IPS-20b (cell line): Measurements from ENCODE around the gene DTNA.

Source experiments
- H3K27ac ChIP-seq: one replicate; pipeline ENCODE4 v1.5.1; 2013; ENCODE audit warnings: low read length
- H3K27me3 ChIP-seq: 2 replicates; pipeline ENCODE4 v1.6.1; 2013; ENCODE audit warnings: mild to moderate bottlenecking, low read length, inconsistent platforms; ENCODE audit not compliant: insufficient read depth
- H3K36me3 ChIP-seq: 2 replicates; pipeline ENCODE4 v1.6.1; 2013; ENCODE audit warnings: low read depth, mild to moderate bottlenecking, inconsistent platforms, low read length, moderate library complexity; ENCODE audit not compliant: insufficient read depth
- H3K4me1 ChIP-seq: 2 replicates; pipeline ENCODE4 v1.6.1; 2013; ENCODE audit warnings: mild to moderate bottlenecking, control low read depth, inconsistent platforms, low read length, moderate library complexity; ENCODE audit not compliant: insufficient read depth
- H3K4me3 ChIP-seq: 2 replicates; pipeline ENCODE4 v1.5.1; 2013; ENCODE audit warnings: mild to moderate bottlenecking, low read length, inconsistent platforms
- H3K9ac ChIP-seq: 2 replicates; pipeline ENCODE4 v1.6.1; 2013; ENCODE audit warnings: low read depth, mild to moderate bottlenecking, inconsistent platforms, low read length, moderate library complexity
- H3K9me3 ChIP-seq: 2 replicates; pipeline ENCODE4 v1.6.1; 2013; ENCODE audit warnings: mild to moderate bottlenecking, low read depth, low read length, inconsistent platforms; ENCODE audit not compliant: insufficient read depth

Gene DTNA

GRCh38 chr18:34772887-34773286 is 62.8 kb downstream of the DTNA start:
- Histone ChIP-seq H3K9ac (no peak overlapping the region), H3K9me3 (no peaks in the 10 kb centered on the region), H3K4me3 (no peak overlapping the region), H3K27me3 (no peaks in the 10 kb centered on the region), H3K27ac (no peak overlapping the region), H3K36me3 (no peaks in the 10 kb centered on the region), H3K4me1 (no peaks in the 10 kb centered on the region)

- Histone ChIP-seq H3K4me3 (no peak overlapping the region), H3K4me1 (no peaks in the 10 kb centered on the region), H3K27ac (no peak overlapping the region), H3K9me3 (no peaks in the 10 kb centered on the region), H3K27me3 (no peaks in the 10 kb centered on the region), H3K36me3 (no peaks in the 10 kb centered on the region), H3K9ac (no peak overlapping the region)
Measured at GRCh38 chr18:34773378-34773777, 63.3 kb downstream of the DTNA start.

GRCh38 chr18:34773961-34774766 is 64.1 kb downstream of the DTNA start:
- H3K4me1 ChIP-seq: no peaks in the 10 kb centered on the region
- no peak overlapping the region for H3K27ac ChIP-seq
- H3K4me3 ChIP-seq: no peak overlapping the region
- no peaks in the 10 kb centered on the region for H3K9me3 ChIP-seq
- H3K36me3 ChIP-seq: no peaks in the 10 kb centered on the region
- no peaks in the 10 kb centered on the region for H3K27me3 ChIP-seq
- no peak overlapping the region for H3K9ac ChIP-seq

GRCh38 chr18:34775461-34775860 is 65.4 kb downstream of the DTNA start:
- no peaks in the 10 kb centered on the region for H3K9me3 ChIP-seq
- no peaks in the 10 kb centered on the region for H3K36me3 ChIP-seq
- no peak overlapping the region for H3K27ac ChIP-seq

GRCh38 chr18:34779112-34779511 is 69.0 kb downstream of the DTNA start:
- Histone ChIP-seq H3K9ac (no peak overlapping the region), H3K27me3 (no peaks in the 10 kb centered on the region), H3K36me3 (no peaks in the 10 kb centered on the region), H3K4me1 (no peaks in the 10 kb centered on the region), H3K9me3 (no peaks in the 10 kb centered on the region), H3K27ac (no peak overlapping the region), H3K4me3 (no peak overlapping the region)

More at GRCh38 chr18:34775461-34775860, 65.4 kb downstream of the DTNA start:
- H3K4me1 ChIP-seq: no peaks in the 10 kb centered on the region
- no peak overlapping the region for H3K4me3 ChIP-seq
- no peak overlapping the region for H3K9ac ChIP-seq
- H3K27me3 ChIP-seq: no peaks in the 10 kb centered on the region

GRCh38 chr18:34780856-34781255 is 70.8 kb downstream of the DTNA start:
- no peaks in the 10 kb centered on the region for H3K36me3 ChIP-seq

GRCh38 chr18:34783501-34783900 is 73.4 kb downstream of the DTNA start:
- no peaks in the 10 kb centered on the region for H3K36me3 ChIP-seq
- H3K27me3 ChIP-seq: no peaks in the 10 kb centered on the region
- H3K9ac ChIP-seq: no peak overlapping the region
- peaks cover 12% of the 10 kb centered on the region for H3K4me1 ChIP-seq
- no peak overlapping the region for H3K27ac ChIP-seq
- no peaks in the 10 kb centered on the region for H3K9me3 ChIP-seq
- H3K4me3 ChIP-seq: no peak overlapping the region

More at GRCh38 chr18:34780856-34781255, 70.8 kb downstream of the DTNA start:
- no peak overlapping the region for H3K4me3 ChIP-seq
- no peaks in the 10 kb centered on the region for H3K27me3 ChIP-seq
- H3K4me1 ChIP-seq: no peaks in the 10 kb centered on the region
- no peak overlapping the region for H3K9ac ChIP-seq
- no peak overlapping the region for H3K27ac ChIP-seq
- H3K9me3 ChIP-seq: no peaks in the 10 kb centered on the region

- Histone ChIP-seq H3K27me3 (no peaks in the 10 kb centered on the region), H3K4me1 (peaks cover 12% of the 10 kb centered on the region), H3K36me3 (no peaks in the 10 kb centered on the region), H3K9me3 (no peaks in the 10 kb centered on the region), H3K27ac (no peak overlapping the region), H3K4me3 (no peak overlapping the region), H3K9ac (no peak overlapping the region)
Measured at GRCh38 chr18:34786162-34786741, 76.2 kb downstream of the DTNA start.

GRCh38 chr18:34787931-34788532 is 77.9 kb downstream of the DTNA start:
- Histone ChIP-seq H3K27ac (no peak overlapping the region), H3K27me3 (no peaks in the 10 kb centered on the region), H3K4me1 (peaks cover 12% of the 10 kb centered on the region), H3K9me3 (peaks cover 10% of the 10 kb centered on the region; the same call in 1 of the 2 replicates), H3K4me3 (no peak overlapping the region), H3K9ac (no peak overlapping the region), H3K36me3 (no peaks in the 10 kb centered on the region)

- no peak overlapping the region for H3K4me3 ChIP-seq
- peaks cover 13% of the 10 kb centered on the region for H3K4me1 ChIP-seq
- peaks cover 10% of the 10 kb centered on the region; the same call in 1 of the 2 replicates for H3K9me3 ChIP-seq
- H3K36me3 ChIP-seq: no peaks in the 10 kb centered on the region
- H3K9ac ChIP-seq: no peak overlapping the region
- H3K27me3 ChIP-seq: no peaks in the 10 kb centered on the region
- H3K27ac ChIP-seq: no peak overlapping the region
Measured at GRCh38 chr18:34789768-34790344, 79.8 kb downstream of the DTNA start.

- H3K9ac ChIP-seq: no peak overlapping the region
- H3K27me3 ChIP-seq: no peaks in the 10 kb centered on the region
- no peaks in the 10 kb centered on the region for H3K36me3 ChIP-seq
- H3K27ac ChIP-seq: no peak overlapping the region
- H3K9me3 ChIP-seq: peaks cover 10% of the 10 kb centered on the region; the same call in 1 of the 2 replicates
- H3K4me3 ChIP-seq: no peak overlapping the region
- H3K4me1 ChIP-seq: peaks cover 5% of the 10 kb centered on the region; the same call in 1 of the 2 replicates
Measured at GRCh38 chr18:34794348-34794747, 84.2 kb downstream of the DTNA start.
